K562 (cell line): Measurements from ENCODE around the gene NEDD4L. TPM values are rescaled to one million over a fixed set of nuclear protein-coding genes. Genes with fewer than 3 reads are reported as not detected.

Experiments used
- ATAC-seq: fragments of 200-7000 bp; cut with Tn5 transposase; 3 replicates; pipeline ENCODE4 v1.9.1; 2020; ENCODE audit warnings: moderate library complexity
- BruUV-seq: library from RNA; stranded (reverse); fragments of 400-500 nt; replicated peaks from 2 replicates; lab custom pipeline; 2021; lab: Mats Ljungman, UMichigan
- CTCF ChIA-PET: fragments of 300-600 bp; formaldehyde crosslinking; extraction: SDS; loops from one replicate; lab custom pipeline; 2021; ENCODE audit warnings: low intra/inter-chr PET ratio; lab: Yijun Ruan, JAX
- POLR2A ChIA-PET: fragments of 300-600, 350-650 bp; sonication (Branson Sonifier 250); formaldehyde crosslinking; extraction: SDS; loops from one replicate; lab custom pipeline; 2021; ENCODE audit warnings: antibody characterized with exemption, inconsistent platforms; lab: Yijun Ruan, JAX
- DNase-seq, 4 experiments: peaks; one replicate each; pipeline versions ENCODE4 v3.0.0 to v3.0.0-alpha.2; 2011 to 2018; ENCODE audit warnings: low spot score in 3 of 4, mixed read lengths in 3 of 4; ENCODE audit errors: extremely low read depth in 1 of 4
- FAIRE-seq: peaks from 2 replicates; lab custom pipeline; 2011; peaks lifted over from hg19 to GRCh38; lab: Jason Lieb, UNC
- H2AFZ ChIP-seq: 2 replicates; pipeline ENCODE4 v1.6.0; 2011; ENCODE audit warnings: low read depth, low read length, control low read depth, inconsistent platforms
- H3K27ac ChIP-seq: fragments of 200-600 bp; 3 replicates; pipeline ENCODE4 v1.8.0; 2011; ENCODE audit warnings: low read depth, mild to moderate bottlenecking, control low read depth, inconsistent platforms, low read length, moderate library complexity, mixed read lengths; ENCODE audit errors: extremely low read depth
- H3K27me3 ChIP-seq, 2 experiments: fragments of 300-600 bp in 1 of 2; 2 replicates in 1 of 2; 3 replicates in 1 of 2; pipeline versions ENCODE4 v1.6.0 to v1.8.0; 2011; ENCODE audit warnings: inconsistent platforms in 2 of 2, low read length in 2 of 2, mild to moderate bottlenecking in 1 of 2, mixed read lengths in 1 of 2, moderate library complexity in 1 of 2; ENCODE audit not compliant: control insufficient read depth in 2 of 2, insufficient read depth in 2 of 2
- H3K36me3 ChIP-seq: fragments of 300-600 bp; 3 replicates; pipeline ENCODE4 v1.8.0; 2011; ENCODE audit warnings: mild to moderate bottlenecking, low read length, inconsistent platforms; ENCODE audit not compliant: control insufficient read depth, insufficient read depth
- H3K4me1 ChIP-seq, 2 experiments: fragments of 200-600 bp in 1 of 2; replicated peaks in 1 of 2; 2 replicates in 1 of 2; 3 replicates in 1 of 2; pipeline versions ENCODE4 v1.5.1 to v1.8.0; 2011; ENCODE audit warnings: inconsistent platforms in 2 of 2, low read length in 2 of 2, mild to moderate bottlenecking in 1 of 2, mixed read lengths in 1 of 2, moderate library complexity in 1 of 2; ENCODE audit not compliant: control insufficient read depth in 2 of 2, insufficient read depth in 2 of 2
- H3K4me2 ChIP-seq: 2 replicates; pipeline ENCODE4 v1.6.1; 2011; ENCODE audit warnings: low read length, control low read depth, inconsistent platforms, mixed read lengths; ENCODE audit not compliant: insufficient read depth
- H3K4me3 ChIP-seq: fragments of 200-600 bp; sonication (generic), shearing (Covaris generic); 2 replicates; pipeline ENCODE4 v1.5.1; 2016; ENCODE audit warnings: control low read depth, inconsistent platforms
- H3K79me2 ChIP-seq: fragments of 200-600 bp; 3 replicates; pipeline ENCODE4 v1.8.0; 2011; ENCODE audit warnings: low read length, inconsistent platforms; ENCODE audit not compliant: control insufficient read depth, insufficient read depth
- H3K9ac ChIP-seq, 2 experiments: 2 replicates each; pipeline versions ENCODE4 v1.6.0 to v1.6.1; 2011; ENCODE audit warnings: low read depth in 2 of 2, low read length in 2 of 2, control low read depth in 1 of 2, inconsistent platforms in 1 of 2, mild to moderate bottlenecking in 1 of 2, mixed read lengths in 1 of 2; ENCODE audit not compliant: insufficient read depth in 1 of 2
- H3K9me1 ChIP-seq: one replicate; pipeline ENCODE4 v1.6.0; 2011; ENCODE audit warnings: inconsistent platforms, mild to moderate bottlenecking, low read length, moderate library complexity; ENCODE audit not compliant: control insufficient read depth, insufficient read depth
- H3K9me3 ChIP-seq: replicated peaks from 2 replicates; pipeline ENCODE4 v1.5.1; 2011; ENCODE audit warnings: low read depth, low read length, inconsistent platforms; ENCODE audit not compliant: control insufficient read depth, insufficient read depth
- H4K20me1 ChIP-seq: replicated peaks from 2 replicates; pipeline ENCODE4 v1.6.1; 2011; ENCODE audit warnings: low read length, inconsistent platforms, mixed read lengths; ENCODE audit not compliant: control insufficient read depth, insufficient read depth
- CBFB ChIP-seq: sonication (generic); formaldehyde crosslinking; IDR thresholded peaks from 2 replicates; pipeline ENCODE4 v1.4.0; 2020; ENCODE audit warnings: mild to moderate bottlenecking, missing genetic modification reagents
- NCOA6 ChIP-seq: fragments of 450-650 bp; IDR thresholded peaks from 2 replicates; pipeline ENCODE4 v1.6.1; 2017; ENCODE audit warnings: mild to moderate bottlenecking
- NFE2L1 ChIP-seq: fragments of 450-650 bp; IDR thresholded peaks from 2 replicates; pipeline ENCODE4 v1.6.1; 2016; ENCODE audit warnings: missing genetic modification characterization, low read depth, mild to moderate bottlenecking, missing compliant biosample characterization, moderate library complexity, borderline replicate concordance
- NR1H2 ChIP-seq: sonication (generic); formaldehyde crosslinking; IDR thresholded peaks from 2 replicates; pipeline ENCODE4 v1.4.0; 2020; ENCODE audit warnings: mild to moderate bottlenecking, missing genetic modification reagents
- RBM34 ChIP-seq: fragments of 200-400 bp; formaldehyde crosslinking; IDR thresholded peaks from 2 replicates; pipeline ENCODE4 v1.6.1; 2018; ENCODE audit warnings: low read length, borderline replicate concordance; ENCODE audit not compliant: insufficient read depth
- WHSC1 ChIP-seq: IDR thresholded peaks from one replicate; pipeline ENCODE4 v1.6.1; 2012; ENCODE audit warnings: low read length, control low read depth, inconsistent platforms
- ZNF778 ChIP-seq: fragments of 450-650 bp; formaldehyde crosslinking; IDR thresholded peaks from 2 replicates; pipeline ENCODE4 v1.4.0; 2020; ENCODE audit warnings: mild to moderate bottlenecking, moderate library complexity
- WGBS: fragments of 100-300 bp; shearing (Covaris generic); methylation state at CpG from one replicate; pipeline ENCODE4 v1.1.6; 2016; ENCODE audit warnings: low coverage, mixed read lengths; ENCODE audit not compliant: insufficient coverage; ENCODE audit errors: missing lambda C conversion rate; 5-methylcytosine and 5-hydroxymethylcytosine counted together
- in situ Hi-C: fragments of 300-500 bp; cut with MboI; formaldehyde crosslinking; loops from 4 replicates; pipeline ENCODE4 v1.15.0; 2018; ENCODE audit warnings: inconsistent platforms, mixed read lengths
- intact Hi-C: fragments of 100-400 bp; cut with micrococcal nuclease; formaldehyde crosslinking; loops from 2 replicates; pipeline ENCODE4 v1.14.2; 2022
- polyA plus RNA-seq, 8 experiments: library from polyadenylated mRNA; depleted of rRNA in 4 of 8; stranded (reverse) in 5 of 8; unstranded in 3 of 8; fragments of >200 nt; fragmentation: Nextera tagmentation in 2 of 8; fragmentation: Illumina TruSeq in 1 of 8; extraction: Ambion mirVana in 2 of 8; extraction: Trizol in 1 of 8; gene quantifications; 2 replicates each; pipeline versions ENCODE4 v1.2.1 to v1.2.3, GENCODE V29; 2011 to 2014; ENCODE audit warnings: inconsistent platforms in 1 of 8, missing spikeins in 1 of 8
- total RNA-seq, 7 experiments: library from RNA; depleted of rRNA in 6 of 7; stranded (reverse); fragments of >200 nt in 6 of 7; fragmentation: Illumina TruSeq in 2 of 7; extraction: Trizol in 2 of 7; gene quantifications; 2 replicates each; pipeline versions ENCODE4 v1.2.1 to v1.2.3, GENCODE V29; 2011 to 2021; ENCODE audit warnings: low replicate concordance in 1 of 7
- TF ChIP-seq, protein P1 (sequence below), 2 experiments: fragments of 450-650 bp in 1 of 2; sonication (generic) in 1 of 2; formaldehyde crosslinking in 1 of 2; IDR thresholded peaks in 1 of 2; conservative IDR thresholded peaks in 1 of 2; 2 replicates each; pipeline versions ENCODE4 v1.6.1 to v1.8.1; 2016 to 2023; ENCODE audit warnings: mild to moderate bottlenecking in 2 of 2, moderate library complexity in 2 of 2, inconsistent platforms in 1 of 2, missing genetic modification reagents in 1 of 2
- TF ChIP-seq, protein P2 (sequence below), 2 experiments: fragments of 150-350 bp in 1 of 2; IDR thresholded peaks; 2 replicates each; pipeline ENCODE4 v1.6.1; 2012 to 2016; ENCODE audit warnings: low read depth in 2 of 2, low read length in 2 of 2, mild to moderate bottlenecking in 1 of 2, moderate library complexity in 1 of 2

The NEDD4L gene
- total and polyA plus RNA-seq, 9 of the 15 experiments (the other 6 are each of a cell fraction or from before 2014, with no cell fraction given), result 8.1 to 33.4 (median 19.9) TPM

DNA sequence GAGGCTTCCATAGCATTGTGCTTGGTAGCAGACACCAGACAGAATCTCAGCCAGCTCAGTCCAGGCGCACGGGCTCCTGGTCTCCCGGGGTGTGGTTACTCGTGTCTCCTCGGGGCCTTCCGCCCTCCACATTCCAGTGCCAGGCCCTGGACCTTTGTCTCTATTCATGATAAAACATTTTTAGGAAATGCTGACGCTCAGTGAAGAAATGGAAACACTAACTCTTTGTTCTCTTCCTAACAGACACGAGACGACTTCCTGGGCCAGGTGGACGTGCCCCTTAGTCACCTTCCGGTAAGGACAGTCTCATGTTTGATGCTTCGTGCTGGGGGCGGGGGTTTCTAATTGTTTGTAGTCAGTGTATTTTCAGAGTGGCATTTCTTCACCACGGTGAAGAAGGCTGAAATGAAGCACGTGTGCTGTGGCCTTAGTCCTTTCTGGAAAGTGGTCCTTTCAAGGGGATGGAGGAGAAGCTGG is 271.8 kb downstream of the NEDD4L start:
- Histone ChIP-seq H3K9me1 (no peaks in the 10 kb centered on the region), H3K4me2 (no peak overlapping the region), H2AFZ (no peak overlapping the region), H4K20me1 (peaks cover 6% of the 10 kb centered on the region), H3K4me1 (no peaks in the 10 kb centered on the region; a peak in 1 of 5 replicates), H3K9ac (no peak overlapping the region), H3K9me3 (no peaks in the 10 kb centered on the region), H3K36me3 (no peaks in the 10 kb centered on the region; the same call in 2 of the 3 replicates), H3K27me3 (no peaks in the 10 kb centered on the region), H3K27ac (no peak overlapping the region), H3K4me3 (no peak overlapping the region), H3K79me2 (no peaks in the 10 kb centered on the region; the same call in 2 of the 3 replicates)
- ATAC-seq (no peak), DNase-seq (no peak), FAIRE-seq (no peak)
- ChIA-PET POLR2A (no interaction called here), CTCF (no interaction called here)
- BruUV-seq, result no TSS peak
- TF ChIP-seq NCOA6 (no peak), ZNF778 (CRISPR knock-in tag) (no peak), WHSC1 (no peak), NR1H2 (no peak), CBFB (CRISPR knock-in tag) (no peak), RBM34 (no peak), NFE2L1 (tag) (no peak)
- TF ChIP-seq, protein P1, sequence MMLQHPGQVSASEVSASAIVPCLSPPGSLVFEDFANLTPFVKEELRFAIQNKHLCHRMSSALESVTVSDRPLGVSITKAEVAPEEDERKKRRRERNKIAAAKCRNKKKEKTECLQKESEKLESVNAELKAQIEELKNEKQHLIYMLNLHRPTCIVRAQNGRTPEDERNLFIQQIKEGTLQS (IDR thresholded peaks at IDR 0.05), result no peak
- TF ChIP-seq, protein P1 (CRISPR knock-in tag; conservative IDR thresholded peaks at IDR 0.05), result no peak
- TF ChIP-seq, protein P2, sequence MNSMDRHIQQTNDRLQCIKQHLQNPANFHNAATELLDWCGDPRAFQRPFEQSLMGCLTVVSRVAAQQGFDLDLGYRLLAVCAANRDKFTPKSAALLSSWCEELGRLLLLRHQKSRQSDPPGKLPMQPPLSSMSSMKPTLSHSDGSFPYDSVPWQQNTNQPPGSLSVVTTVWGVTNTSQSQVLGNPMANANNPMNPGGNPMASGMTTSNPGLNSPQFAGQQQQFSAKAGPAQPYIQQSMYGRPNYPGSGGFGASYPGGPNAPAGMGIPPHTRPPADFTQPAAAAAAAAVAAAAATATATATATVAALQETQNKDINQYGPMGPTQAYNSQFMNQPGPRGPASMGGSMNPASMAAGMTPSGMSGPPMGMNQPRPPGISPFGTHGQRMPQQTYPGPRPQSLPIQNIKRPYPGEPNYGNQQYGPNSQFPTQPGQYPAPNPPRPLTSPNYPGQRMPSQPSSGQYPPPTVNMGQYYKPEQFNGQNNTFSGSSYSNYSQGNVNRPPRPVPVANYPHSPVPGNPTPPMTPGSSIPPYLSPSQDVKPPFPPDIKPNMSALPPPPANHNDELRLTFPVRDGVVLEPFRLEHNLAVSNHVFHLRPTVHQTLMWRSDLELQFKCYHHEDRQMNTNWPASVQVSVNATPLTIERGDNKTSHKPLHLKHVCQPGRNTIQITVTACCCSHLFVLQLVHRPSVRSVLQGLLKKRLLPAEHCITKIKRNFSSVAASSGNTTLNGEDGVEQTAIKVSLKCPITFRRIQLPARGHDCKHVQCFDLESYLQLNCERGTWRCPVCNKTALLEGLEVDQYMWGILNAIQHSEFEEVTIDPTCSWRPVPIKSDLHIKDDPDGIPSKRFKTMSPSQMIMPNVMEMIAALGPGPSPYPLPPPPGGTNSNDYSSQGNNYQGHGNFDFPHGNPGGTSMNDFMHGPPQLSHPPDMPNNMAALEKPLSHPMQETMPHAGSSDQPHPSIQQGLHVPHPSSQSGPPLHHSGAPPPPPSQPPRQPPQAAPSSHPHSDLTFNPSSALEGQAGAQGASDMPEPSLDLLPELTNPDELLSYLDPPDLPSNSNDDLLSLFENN (IDR thresholded peaks at IDR 0.05; ENCODE audit: low read depth in 2 of 2, low read length in 2 of 2), result no peak
- intact Hi-C loops, result no loop called here
- in situ Hi-C loops, result no loop called here
- 75% methylated on average over 13 of the region's 15 CpGs for WGBS
